B cell (primary cell): Measurements from ENCODE around the gene CACNB4.

Experiments
- EZH2 ChIP-seq: IDR thresholded peaks from 2 replicates; pipeline ENCODE4 v1.6.1; 2012; ENCODE audit warnings: borderline replicate concordance, low read depth, mild to moderate bottlenecking, moderate library complexity, low read length; ENCODE audit not compliant: insufficient read depth, poor library complexity, severe bottlenecking
- TF ChIP-seq, protein P1 (sequence below): fragments of 200-600 bp; IDR thresholded peaks from one replicate; pipeline ENCODE4 v1.8.0; 2022; ENCODE audit warnings: antibody characterized with exemption, mild to moderate bottlenecking

DNA sequence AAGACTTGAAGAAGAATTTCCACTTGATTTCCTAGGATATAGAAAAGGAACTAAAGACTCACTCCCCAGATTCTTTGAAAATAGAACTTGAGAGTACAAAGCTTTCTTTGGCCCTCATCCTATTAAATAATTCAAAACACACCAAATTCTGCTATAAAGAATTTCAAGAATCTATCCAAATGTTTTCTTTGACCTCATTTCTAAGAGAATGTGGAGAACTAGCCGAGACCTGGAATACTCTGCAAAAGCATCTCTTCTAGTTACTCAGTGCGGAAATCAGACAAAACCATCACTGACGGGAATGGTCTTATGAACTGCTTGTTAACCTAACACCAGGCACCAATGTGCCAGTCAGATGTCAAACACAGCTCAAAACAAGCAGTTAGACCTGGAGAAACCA is 226.4 kb downstream of the CACNB4 start:
- TF ChIP-seq, protein P1, sequence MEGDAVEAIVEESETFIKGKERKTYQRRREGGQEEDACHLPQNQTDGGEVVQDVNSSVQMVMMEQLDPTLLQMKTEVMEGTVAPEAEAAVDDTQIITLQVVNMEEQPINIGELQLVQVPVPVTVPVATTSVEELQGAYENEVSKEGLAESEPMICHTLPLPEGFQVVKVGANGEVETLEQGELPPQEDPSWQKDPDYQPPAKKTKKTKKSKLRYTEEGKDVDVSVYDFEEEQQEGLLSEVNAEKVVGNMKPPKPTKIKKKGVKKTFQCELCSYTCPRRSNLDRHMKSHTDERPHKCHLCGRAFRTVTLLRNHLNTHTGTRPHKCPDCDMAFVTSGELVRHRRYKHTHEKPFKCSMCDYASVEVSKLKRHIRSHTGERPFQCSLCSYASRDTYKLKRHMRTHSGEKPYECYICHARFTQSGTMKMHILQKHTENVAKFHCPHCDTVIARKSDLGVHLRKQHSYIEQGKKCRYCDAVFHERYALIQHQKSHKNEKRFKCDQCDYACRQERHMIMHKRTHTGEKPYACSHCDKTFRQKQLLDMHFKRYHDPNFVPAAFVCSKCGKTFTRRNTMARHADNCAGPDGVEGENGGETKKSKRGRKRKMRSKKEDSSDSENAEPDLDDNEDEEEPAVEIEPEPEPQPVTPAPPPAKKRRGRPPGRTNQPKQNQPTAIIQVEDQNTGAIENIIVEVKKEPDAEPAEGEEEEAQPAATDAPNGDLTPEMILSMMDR = no peak
- no peak for TF ChIP-seq EZH2
